Measurements from ENCODE around the gene KCTD19.
"Not testable (repeated sequence)": the region's sequence is repeated elsewhere in the genome, so short reads cannot be mapped to it uniquely, and the experiment has no call there.

The KCTD19 gene

GRCh38 chr16:67326472-67327309 is at the start of gene KCTD19, which contains the start of gene LRRC36:
KCTD19 (minus strand) TSS chr16:67326741; CDS start chr16:67326707, 34 bp downstream.
LRRC36 (plus strand) TSS chr16:67326815; CDS start chr16:67326863, 48 bp downstream.
- peak; percentile 89 for DNase-seq

DNA sequence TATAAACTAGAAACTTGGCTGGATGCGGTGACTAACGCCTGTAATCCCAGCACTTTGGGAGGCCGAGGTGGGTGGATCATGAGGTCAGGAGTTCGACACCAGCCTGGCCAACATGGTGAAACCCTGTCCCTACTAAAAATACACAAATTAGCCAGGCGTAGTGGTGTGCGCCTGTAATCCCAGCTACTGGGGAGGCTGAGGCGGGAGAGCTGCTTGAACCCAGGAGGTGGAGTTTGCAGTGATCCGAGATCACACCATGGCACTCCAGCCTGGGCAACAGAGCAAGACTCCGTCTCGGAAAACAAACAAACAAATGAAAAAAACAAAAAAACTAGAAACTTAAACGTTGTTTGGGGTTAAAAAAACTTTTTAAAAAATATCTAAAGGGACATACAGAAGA is 49.5 kb upstream of the KCTD19 start:
- DNase-seq = not testable (repeated sequence)

- peak; percentile 51 for DNase-seq
Measured at GRCh38 chr16:67372664-67373063, 46.1 kb upstream of the KCTD19 start.

DNA sequence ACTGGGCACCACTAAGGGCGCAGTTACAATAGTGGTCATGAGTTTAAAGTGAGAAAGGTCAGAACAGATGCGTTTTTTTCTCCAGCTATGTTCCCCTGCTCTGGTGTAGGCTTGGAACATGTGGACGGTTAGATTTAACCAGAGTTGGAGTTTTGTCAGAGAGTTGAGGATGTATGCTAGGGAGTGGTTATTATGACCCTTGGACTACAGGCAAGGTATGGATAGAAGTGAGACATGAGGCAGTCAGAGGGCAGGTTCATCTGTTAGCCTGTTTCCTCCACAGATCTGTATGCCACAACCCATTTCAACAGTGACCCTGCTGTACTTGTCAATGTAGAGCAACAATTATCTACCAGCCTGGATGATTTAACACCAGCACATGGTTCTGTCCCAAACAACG is 44.1 kb upstream of the KCTD19 start:
- no peak for DNase-seq

GRCh38 chr16:67364600-67365235 is 38.2 kb upstream of the KCTD19 start:
- no peak for DNase-seq

- no peak for DNase-seq
Measured at GRCh38 chr16:67361038-67361437, 34.5 kb upstream of the KCTD19 start.

DNA sequence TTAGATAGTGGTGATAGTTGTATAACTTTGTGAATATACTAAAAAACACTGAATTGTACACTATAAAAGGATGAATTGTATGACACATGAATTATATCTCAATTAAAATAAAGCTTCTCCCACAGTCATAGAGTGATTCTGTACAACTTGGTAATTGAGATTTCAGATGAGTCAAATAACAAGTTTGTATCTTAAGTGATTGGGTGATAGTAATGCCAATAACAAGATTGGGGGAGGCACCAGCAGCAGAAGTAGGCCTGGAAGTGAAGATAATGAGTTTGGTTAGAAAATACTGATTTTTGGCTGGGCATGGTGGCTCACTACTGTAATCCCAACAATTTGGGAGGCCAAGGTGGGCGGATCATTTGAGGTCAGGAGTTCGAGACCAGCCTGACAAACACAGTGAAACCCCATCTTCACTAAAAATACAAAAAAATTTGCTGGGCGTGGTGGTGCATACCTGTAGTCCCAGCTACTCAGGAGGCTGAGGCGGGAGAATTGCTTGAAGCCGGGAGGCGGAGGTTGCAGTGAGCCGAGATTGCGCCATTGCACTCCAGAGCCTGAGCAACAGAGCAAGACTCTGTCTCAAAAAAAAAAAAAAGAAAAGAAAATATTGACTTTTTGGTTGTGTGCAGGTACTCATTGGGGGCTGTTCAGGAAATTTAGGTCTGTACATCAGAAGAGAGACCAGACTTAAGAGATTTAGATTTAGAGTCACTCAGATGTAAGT is 33.2 kb upstream of the KCTD19 start:
- not testable (repeated sequence) for DNase-seq

DNA sequence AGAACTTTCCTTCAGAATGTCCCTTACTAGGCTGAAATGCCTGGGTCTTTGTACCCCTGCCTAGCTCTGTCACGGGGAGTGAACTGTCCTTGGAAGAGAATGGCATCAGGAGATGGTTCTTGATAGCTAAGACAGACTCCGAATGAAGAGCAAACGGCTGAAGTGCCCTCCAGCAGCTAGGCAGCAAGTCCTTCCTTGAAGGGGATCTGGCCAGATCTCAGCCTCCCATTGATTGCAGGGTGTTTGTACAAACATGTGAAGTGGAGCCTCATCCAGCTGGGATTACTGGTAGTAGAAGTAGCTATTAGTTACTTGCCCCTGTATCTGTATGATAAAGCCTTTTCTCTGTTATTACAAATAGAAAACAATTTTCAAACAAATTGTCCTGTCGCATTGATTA is 31.0 kb upstream of the KCTD19 start:
- no peak for DNase-seq

- no peak for DNase-seq
Measured at GRCh38 chr16:67356396-67356795, 29.9 kb upstream of the KCTD19 start.

GRCh38 chr16:67352463-67352862 is 25.9 kb upstream of the KCTD19 start:
- DNase-seq = not testable (repeated sequence)

DNA sequence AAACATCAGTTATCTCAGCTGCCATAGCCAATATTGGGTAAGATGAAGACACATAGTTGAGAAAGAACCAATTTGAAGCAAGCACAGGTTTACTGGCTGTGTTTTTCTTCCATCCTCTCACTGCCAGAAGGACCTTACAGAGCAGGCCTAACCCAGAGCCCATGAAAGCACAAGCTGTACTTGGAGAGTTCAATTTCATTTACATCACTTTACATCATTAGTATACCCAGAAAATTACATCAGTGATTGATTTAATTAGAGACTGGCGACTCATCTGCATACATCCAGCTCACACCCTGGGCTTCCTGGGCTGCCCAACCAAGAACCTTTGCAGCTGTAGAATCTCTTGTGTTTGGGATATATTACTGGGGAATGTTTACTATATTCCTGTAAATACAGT is 23.8 kb upstream of the KCTD19 start:
- DNase-seq = no peak

DNA sequence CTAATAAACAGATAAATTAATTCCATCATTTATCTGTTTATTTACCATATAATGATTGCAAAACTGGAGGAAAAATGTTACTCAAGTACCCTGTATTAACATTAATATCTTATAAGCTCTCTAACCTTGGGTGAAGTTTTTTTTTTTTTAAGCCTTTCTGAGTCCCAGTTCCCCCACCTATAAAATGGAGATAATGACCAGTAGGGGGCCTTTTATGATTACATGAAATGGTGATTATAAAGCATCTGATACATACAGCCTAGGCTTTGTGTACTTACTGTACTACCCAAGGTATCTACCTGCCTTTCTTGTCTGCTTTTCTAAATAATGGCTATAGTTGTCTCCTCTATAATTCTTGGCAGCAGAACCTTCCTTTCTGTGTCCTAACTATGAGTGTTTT is 22.6 kb upstream of the KCTD19 start:
- peak; percentile 20 for DNase-seq

DNA sequence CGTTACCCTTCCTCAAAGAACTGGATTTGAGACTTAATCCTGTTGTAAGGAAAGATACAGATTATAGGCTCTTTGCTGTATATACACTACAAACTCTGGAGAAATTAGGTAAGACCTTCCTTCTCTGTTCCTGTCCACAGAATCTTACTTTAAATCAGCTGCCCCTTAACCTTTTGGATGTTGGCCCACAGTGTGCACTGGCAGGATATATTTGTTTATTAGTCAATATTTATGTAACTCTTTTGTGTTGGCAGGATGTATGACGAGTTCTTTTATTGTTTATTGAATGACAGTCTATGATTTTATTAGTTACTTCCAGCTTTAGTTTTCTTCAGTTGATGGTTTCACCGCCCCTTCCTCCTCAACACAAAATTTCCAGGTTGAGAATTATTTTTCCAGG is 19.8 kb upstream of the KCTD19 start:
- DNase-seq = no peak

DNA sequence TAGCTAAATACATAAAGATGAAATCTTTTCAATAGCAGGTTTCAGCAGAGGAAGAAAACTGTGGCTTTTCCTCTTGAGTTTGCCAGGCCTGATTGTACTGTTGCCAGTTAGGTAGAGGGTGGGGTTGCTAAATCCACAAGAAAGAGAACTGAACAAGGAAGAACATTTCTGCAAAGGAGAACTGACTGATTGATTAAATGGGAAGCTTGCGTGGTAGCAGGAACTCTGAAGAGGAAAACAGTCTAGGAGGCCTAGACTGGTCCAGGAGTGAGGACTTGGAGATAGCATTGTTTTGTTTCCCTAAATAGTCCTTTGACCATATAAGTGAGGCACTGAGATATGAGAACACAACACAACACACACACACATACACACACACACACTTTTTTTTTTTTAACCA is 18.9 kb upstream of the KCTD19 start:
- DNase-seq = no peak

DNA sequence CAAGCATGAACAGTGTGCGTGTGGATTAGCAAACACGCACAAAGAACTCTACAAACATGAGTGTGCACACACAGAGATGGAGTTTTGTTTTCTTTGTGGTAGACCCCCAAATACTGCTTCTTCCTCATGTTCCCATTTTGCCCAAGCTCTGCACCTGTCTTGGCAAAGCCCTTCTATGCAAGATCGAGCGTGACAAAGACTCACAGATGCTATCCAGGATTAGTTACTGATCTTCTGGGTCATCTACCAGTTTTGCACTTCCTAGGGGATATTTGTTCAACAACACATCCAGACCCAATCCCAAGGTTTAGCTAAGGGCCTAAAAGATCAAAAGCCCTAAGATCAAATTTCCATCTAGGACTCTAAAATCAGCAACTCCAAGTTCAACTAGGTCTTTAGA is 16.1 kb upstream of the KCTD19 start:
- no peak for DNase-seq

DNA sequence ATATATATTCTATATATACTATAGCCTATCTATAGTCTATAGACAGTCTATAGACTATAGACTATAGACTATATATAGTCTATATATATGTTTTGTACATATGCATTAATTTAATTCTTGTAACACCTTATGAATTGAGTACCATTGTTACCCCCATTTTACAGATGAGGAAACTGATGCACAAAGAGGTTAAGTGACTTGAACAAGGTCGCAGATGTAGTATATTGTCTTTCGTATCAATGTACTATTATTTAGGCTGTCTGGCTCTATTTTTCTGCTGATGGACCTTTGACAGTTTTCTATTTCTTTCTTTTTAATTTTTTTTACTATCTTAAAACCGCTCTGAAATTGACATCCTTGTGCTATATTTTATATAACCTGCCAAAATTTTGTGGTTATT is 14.7 kb upstream of the KCTD19 start:
- DNase-seq = no peak

- peak; percentile 19 for DNase-seq
Measured at GRCh38 chr16:67339453-67339852, 12.9 kb upstream of the KCTD19 start.

- no peak for DNase-seq
Measured at GRCh38 chr16:67336648-67337047, 10.1 kb upstream of the KCTD19 start.

GRCh38 chr16:67336116-67336515 is 9.6 kb upstream of the KCTD19 start:
- DNase-seq = no peak

DNA sequence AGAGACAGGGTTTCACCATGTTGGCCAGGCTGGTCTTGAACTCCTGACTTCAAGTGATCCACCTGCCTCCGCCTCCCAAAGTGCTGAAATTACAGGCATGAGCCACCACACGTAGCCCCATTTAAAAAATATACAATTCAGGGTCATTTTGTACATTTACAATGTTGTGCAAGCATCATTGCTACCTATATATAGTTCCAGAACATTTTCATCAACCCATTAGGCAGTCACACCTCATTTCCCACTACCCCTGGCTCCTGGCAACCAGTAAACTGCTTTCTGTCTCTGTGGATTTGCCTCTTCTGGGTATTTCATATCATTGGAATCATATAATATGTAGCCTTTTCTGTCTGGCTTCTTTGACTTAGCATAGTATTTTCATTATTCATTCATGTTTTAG is 6.8 kb upstream of the KCTD19 start:
- no peak for DNase-seq

DNA sequence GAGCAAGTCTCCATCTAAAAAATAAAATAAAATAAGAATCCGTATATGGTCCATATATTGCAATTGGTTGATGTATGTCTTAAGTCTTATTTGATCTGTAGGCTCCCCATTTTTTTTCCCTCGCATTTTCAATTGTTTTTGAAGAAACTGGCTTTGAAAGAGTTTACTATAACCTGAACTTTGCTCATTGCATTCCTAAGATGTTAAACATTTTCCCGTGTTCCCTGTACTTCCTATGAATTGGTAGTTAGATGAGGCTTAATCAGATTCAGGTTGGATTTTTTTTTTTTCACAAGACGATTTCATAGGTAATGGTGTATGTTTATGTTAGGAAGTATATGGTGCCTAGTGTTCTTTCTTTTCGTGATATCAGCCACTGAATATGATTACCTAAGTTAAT is 3.4 kb upstream of the KCTD19 start:
- no peak for DNase-seq

GRCh38 chr16:67327743-67328142 is 1.2 kb upstream of the KCTD19 start:
- no peak for DNase-seq

DNA sequence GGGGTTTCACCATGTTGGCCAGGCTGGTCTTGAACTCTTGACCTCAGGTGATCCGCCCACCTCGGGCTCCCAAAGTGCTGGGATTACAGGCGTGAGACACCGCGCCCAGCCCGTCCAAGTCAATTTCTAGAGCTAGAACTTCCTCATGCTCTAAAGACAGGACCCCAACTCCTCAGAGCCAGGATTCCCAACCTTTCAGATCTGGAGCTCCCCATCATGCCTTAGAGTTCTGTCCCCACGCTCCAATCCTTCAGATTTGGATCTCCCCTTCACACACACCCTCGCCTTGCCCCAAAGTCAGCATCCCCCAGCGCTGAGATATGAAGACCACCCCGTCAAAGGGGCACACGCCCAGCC is 448 bp downstream of the KCTD19 start:
- DNase-seq = no peak

GRCh38 chr16:67317853-67318252 is 8.7 kb downstream of the KCTD19 start:
- DNase-seq = no peak
